Hematopoietic multipotent progenitor cell (in vitro differentiated cells): ENCODE measurements around the gene LPO. TPM values are rescaled to one million over a fixed set of nuclear protein-coding genes. Genes with fewer than 3 reads are reported as not detected.

Experiments
- DNase-seq, 3 donors: peaks; one replicate each; pipeline ENCODE4 v3.0.0-alpha.2; 2011 to 2015; ENCODE audit warnings: low read depth in 2 of 3, low spot score in 2 of 3
- total RNA-seq: library from RNA; depleted of rRNA; stranded (reverse); fragments of >200 nt; gene quantifications from one replicate; pipeline ENCODE4 v1.2.3, GENCODE V29; 2012

The LPO gene
- total RNA-seq, 1 donor = under 0.01 TPM

- no peak for DNase-seq
Observed at GRCh38 chr17:58253082-58253481, 14.7 kb downstream of the LPO start.

GRCh38 chr17:58254803-58255202 lies 16.4 kb downstream of the LPO start:
- no peak for DNase-seq

DNA sequence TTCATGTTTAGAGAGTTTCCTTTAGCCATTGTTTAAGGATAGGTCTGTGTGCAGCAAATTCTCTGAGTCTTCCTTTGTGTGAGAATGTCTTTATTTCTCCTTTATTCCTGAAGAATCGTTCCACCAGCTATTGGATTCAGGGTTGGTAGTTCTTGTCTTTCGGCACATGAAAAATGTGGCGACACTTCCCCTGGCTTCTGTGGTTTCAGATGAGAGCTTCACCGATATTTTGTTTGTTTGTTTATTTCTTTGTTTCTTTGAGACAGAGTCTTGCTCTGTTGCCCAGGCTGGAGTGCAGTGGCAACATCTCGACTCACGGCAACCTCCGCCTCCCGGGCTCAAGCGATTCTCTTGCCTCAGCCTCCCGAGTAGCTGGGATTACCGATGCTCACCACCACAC lies 23.8 kb downstream of the LPO start:
- DNase-seq = no peak

DNA sequence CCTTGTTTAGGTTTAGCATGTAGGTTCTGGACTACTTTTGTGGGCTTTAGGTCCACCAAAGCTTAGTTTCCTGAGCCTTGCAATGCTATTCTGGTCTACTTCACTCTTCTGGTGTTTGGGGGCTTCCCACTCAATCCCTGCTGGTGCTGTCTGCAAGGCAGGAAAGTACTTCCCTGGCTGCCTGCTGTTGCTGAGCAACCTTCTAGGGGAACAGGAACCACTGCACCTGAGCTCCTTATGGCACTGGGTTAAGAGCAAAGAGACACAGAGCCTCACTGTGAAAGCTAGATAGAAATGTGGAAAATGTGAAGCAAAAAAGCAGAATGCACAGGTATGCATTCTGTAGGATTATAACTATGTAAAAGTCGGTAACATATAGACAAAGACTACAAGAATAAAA lies 25.4 kb downstream of the LPO start:
- no peak for DNase-seq

DNA sequence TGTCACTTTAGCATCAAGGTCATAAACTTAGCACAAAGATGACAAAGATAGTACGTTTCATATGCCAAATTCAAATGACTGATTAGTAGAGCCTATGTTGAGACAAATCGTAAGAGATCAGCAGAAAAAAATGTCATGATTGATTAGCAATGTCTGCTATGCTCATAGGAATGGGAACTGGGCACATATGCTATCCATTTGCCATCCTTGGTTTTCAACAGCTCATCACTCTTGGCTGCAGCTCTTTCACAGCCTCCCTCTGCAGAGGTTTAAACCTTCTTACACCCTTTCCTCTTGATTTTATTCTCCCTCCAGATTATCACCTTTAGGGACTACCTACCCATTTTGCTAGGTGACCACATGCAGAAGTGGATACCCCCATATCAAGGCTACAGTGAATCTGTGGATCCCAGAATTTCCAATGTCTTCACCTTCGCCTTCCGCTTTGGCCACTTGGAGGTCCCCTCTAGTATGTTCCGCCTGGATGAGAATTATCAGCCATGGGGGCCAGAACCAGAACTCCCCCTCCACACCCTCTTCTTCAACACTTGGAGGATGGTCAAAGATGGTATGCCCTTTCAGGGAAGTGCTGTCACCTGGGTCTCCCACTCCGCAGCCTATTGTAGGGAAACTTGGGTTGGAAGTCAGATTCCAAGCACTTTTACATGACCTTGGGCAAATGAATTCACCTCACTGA lies 26.2 kb downstream of the LPO start:
- DNase-seq = no peak

DNA sequence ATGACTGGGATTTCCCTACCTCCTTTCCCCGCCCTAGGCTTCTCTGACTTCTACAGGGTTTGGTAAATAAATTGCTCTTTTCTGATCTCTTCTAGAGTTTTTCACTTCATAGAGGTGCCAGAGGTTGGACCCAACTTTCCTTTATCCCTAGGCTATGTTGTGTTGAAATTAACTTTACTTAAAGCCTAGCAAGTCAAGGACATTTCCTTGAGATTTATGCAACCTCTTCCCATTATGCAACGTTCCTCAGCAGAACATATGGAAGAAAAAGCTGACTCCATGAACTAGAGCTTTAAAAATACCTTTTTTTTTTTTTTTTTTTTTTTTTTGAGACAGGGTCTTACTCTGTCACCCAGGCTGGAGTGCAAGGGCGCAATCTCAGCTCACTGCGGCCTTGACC lies 26.9 kb downstream of the LPO start:
- no peak for DNase-seq

- no peak for DNase-seq
Observed at GRCh38 chr17:58265902-58266875, 27.8 kb downstream of the LPO start.

DNA sequence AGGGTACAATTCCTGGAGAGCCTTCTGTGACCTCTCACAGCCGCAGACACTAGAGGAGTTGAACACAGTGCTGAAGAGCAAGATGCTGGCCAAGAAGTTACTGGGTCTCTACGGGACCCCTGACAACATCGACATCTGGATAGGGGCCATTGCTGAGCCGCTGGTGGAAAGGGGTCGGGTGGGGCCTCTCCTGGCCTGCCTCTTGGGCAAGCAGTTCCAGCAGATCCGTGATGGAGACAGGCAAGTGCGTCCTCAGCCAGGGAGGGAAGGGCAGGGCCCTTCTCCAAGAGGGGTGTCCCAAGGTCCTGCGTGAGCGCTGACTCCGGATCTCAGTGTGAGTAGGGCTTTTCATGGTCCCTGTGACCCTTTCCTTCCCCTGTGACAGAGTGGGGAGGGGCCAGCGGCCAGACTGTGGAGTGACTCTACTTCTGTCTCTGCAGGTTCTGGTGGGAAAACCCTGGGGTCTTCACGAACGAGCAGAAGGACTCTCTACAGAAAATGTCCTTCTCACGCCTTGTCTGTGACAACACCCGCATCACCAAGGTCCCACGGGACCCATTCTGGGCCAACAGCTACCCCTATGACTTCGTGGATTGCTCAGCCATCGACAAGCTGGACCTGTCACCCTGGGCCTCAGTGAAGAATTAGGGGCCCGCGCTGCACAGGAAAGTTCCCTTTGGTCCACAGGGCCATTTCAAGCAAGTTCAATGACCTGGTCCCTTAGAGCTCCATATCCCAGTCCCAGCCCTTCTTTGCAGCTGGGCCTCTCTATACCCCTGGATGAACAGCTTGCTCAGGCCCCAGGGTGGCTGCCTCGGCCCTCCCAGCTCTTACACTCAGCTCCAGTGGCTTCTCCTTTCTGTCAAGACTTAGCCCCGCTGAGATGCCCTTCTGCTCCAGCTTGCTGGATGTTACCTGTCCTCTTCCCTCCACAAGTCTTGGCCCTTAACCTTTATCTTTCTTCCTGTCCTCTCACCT lies 29.3 kb downstream of the LPO start:
- no peak for DNase-seq

- DNase-seq = no peak
Observed at GRCh38 chr17:58268326-58268725, 29.9 kb downstream of the LPO start.

DNA sequence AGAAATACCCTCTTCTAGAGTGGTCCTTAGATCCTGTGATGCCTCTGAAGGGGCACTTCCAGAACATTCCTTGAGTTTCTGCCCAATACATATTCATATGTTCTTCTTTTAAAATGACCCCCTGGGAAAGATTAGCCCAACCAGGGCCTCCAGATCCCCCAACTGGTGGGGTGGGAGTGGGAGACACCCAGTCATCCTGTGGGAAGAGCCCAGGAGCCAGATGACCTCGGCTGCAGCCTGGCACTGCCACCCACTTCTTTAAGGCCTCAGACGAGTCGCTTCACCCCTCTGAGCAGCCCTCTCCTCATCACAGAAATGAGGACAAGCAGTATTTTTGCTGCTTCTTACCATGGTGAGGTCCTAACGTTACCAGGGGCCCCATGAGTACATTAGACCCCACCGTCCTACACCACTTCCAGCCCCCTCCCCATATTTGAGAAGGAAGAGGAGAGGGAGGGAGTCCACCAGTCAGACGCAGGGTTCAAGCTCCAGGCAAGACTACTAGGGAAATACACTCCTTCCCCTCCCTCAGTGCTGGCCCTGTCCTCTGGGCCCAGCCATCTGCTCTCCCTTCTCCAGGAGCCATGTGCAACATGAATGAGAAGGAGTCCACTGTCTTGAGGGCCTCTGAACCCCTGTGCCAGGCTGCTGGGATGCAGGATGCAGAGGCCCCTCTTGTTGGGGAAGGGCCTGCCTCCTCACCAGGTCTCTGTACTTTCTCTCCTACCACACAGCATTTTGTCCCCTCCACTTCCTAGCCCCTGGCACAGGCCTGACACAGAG lies 30.6 kb downstream of the LPO start:
- no peak for DNase-seq

DNA sequence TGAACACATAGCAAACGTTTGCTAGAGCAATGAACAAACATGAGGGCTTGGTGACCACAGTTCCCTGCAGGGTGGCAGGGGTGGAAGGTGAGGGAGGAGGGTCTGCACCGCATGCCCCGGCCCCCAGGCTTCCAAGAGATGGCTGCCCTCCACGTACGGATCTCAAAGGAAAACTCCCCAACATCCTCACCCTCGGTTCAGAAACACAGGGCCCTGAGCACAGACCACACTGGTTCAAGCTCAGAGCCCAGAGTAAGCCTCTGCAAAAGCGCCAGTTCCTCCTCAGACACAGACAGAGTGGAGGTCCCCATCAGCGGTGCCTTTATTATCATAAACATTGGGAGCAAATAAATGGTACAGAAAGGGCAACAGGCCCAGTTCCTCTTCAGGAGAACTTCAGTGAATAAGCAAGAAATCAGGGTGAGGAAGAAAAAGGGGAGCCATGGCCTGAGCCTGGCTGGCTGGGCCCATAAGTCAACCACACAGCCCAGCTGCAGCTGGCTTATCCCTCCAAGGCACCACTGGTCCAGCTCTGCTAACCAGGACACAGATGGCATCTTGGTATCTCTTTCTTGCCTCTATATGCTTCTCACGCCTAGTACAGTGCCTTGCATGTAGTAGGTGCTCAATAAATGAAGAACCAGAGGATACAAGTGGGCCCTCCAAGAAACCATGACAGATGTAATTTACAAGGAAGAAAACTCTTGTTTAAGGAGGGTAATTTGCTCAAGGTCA lies 31.3 kb downstream of the LPO start:
- DNase-seq = no peak

GRCh38 chr17:58270476-58271215 lies 32.3 kb downstream of the LPO start:
- DNase-seq = no peak

GRCh38 chr17:58271216-58271931 lies 33.0 kb downstream of the LPO start:
- no peak for DNase-seq

DNA sequence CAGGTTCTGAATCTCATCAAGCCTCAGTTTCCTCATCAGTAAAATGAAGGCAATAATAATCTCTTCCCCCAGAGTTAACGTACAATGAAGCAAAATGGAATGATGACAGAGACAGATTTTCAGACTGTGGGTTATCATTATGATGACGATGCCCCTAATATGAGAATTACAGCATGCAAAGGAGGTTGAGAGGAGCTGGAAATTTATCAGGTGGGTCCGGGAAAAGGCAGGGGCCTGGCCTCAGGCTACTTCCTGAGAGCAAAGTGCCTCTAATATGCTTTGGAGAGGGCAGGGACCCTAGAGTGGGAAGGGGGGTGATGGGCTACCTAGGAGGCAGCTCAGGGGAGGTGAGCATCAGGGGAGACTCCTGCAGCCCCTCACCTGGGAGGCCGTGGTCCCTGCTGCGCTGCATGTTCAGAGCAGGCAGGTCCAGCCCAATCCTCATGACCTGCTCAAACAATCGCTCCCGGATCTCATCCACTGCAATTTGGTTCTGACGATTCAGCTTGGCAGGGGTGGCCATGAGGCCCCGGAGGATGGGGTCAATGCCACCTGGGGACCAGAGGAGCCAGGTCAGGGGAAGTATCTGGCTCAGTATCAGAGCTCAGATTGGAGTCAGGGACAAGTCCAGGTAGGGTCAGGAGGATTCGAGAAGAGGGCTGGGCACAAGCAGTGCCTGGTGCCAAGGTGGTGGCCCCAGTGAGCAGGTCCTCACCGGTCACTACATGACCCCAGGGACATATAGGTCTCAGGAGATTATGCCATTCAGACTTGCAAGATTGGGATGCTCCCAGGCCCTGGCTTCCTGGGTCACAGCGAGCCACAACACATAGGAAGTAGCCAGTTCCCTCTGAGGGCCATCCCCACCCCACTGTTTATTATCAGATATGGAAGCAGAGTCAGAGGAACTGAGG lies 34.2 kb downstream of the LPO start:
- DNase-seq = no peak

- DNase-seq = no peak
Observed at GRCh38 chr17:58273453-58274104, 35.2 kb downstream of the LPO start.

- no peak for DNase-seq
Observed at GRCh38 chr17:58275417-58275816, 37.0 kb downstream of the LPO start.
